Stimulated activated CD8-positive, alpha-beta memory T cell treated with anti-CD3 and anti-CD28 coated beads, Interleukin-15, amount 100 ng/mL, for 48 hours (primary cell): ENCODE results near the gene VPS52.
A peak's percentile ranks its signal among the peaks of the same experiment; 100 is the strongest.

Experiments used
- DNase-seq, 2 donors: peaks; one replicate each; pipeline ENCODE4 v3.0.0-alpha.2; 2020; ENCODE audit warnings: low read depth in 2 of 2

Gene VPS52

GRCh38 chr6:33209856-33210255, 61.8 kb downstream of the VPS52 start:
- no peak for DNase-seq

GRCh38 chr6:33208091-33208967, 63.3 kb downstream of the VPS52 start, which contains the start of gene RING1:
Gene RING1, plus strand, starts transcription at chr6:33208500. Its CDS starts 323 bp downstream, at chr6:33208823.
- peak; percentile 77 for DNase-seq

- no peak for DNase-seq
These were observed 64.1 kb downstream of the VPS52 start for GRCh38 chr6:33207552-33208090.

GRCh38 chr6:33206864-33207551, 64.7 kb downstream of the VPS52 start:
- no peak for DNase-seq

GRCh38 chr6:33206027-33206863, 65.4 kb downstream of the VPS52 start:
- DNase-seq: no peak

- peak; percentile 56 to 61 for DNase-seq
These were observed 66.3 kb downstream of the VPS52 start for GRCh38 chr6:33205191-33206026.

GRCh38 chr6:33204415-33205190, 67.1 kb downstream of the VPS52 start, which contains the start of gene HSD17B8:
Gene HSD17B8, plus strand, starts transcription at chr6:33204655. Its CDS starts 14 bp downstream, at chr6:33204669.
- DNase-seq: peak; percentile 94 to 95

GRCh38 chr6:33204165-33204414, 67.6 kb downstream of the VPS52 start:
- DNase-seq: no peak

GRCh38 chr6:33203443-33204164, 68.1 kb downstream of the VPS52 start:
- no peak for DNase-seq

- DNase-seq: no peak
These were observed 68.9 kb downstream of the VPS52 start for GRCh38 chr6:33202799-33203198.

- DNase-seq: no peak
These were observed 69.7 kb downstream of the VPS52 start for GRCh38 chr6:33201935-33202334.

- DNase-seq: no peak
These were observed 70.5 kb downstream of the VPS52 start for GRCh38 chr6:33201147-33201545.
